Spleen (tissue), 13 donors: Measurements from ENCODE around the gene PSMB1. TPM values are rescaled to one million over a fixed set of nuclear protein-coding genes. Genes with fewer than 3 reads are reported as not detected.

Source experiments
- DNase-seq: peaks from one replicate; pipeline ENCODE4 v3.0.0-alpha.2; 2020
- H3K27ac ChIP-seq, 8 donors: fragments of 200-600 bp; sonication (generic) in 7 of 8; 1 replicate in 4 of 8; 2 replicates in 4 of 8; pipeline versions ENCODE4 v1.5.0 to v1.8.0; 2016 to 2021; ENCODE audit warnings: inconsistent platforms in 4 of 8, mild to moderate bottlenecking in 4 of 8, moderate library complexity in 1 of 8
- H3K27me3 ChIP-seq, 7 donors: fragments of 200-600 bp; sonication (generic) in 6 of 7; replicated peaks in 1 of 7; 1 replicate in 4 of 7; 2 replicates in 3 of 7; pipeline versions ENCODE4 v1.5.0 to v1.8.0; 2016 to 2021; ENCODE audit warnings: inconsistent platforms in 3 of 7, mild to moderate bottlenecking in 1 of 7
- H3K36me3 ChIP-seq, 6 donors: fragments of 200-600 bp; sonication (generic) in 5 of 6; 1 replicate in 4 of 6; 2 replicates in 2 of 6; pipeline versions ENCODE4 v1.5.0 to v1.8.0; 2016 to 2021; ENCODE audit warnings: inconsistent platforms in 2 of 6
- H3K4me1 ChIP-seq, 6 donors: fragments of 200-600 bp; sonication (generic) in 5 of 6; 1 replicate in 3 of 6; 2 replicates in 3 of 6; pipeline versions ENCODE4 v1.5.0 to v1.8.0; 2016 to 2021; ENCODE audit warnings: inconsistent platforms in 3 of 6
- H3K4me3 ChIP-seq, 8 donors: fragments of 200-600 bp; sonication (generic) in 7 of 8; 1 replicate in 4 of 8; 2 replicates in 4 of 8; pipeline versions ENCODE4 v1.5.0 to v1.8.0; 2016 to 2021; ENCODE audit warnings: inconsistent platforms in 4 of 8, mild to moderate bottlenecking in 4 of 8, moderate library complexity in 2 of 8
- H3K9me3 ChIP-seq, 8 donors: fragments of 200-600 bp; sonication (generic) in 7 of 8; 1 replicate in 4 of 8; 2 replicates in 4 of 8; pipeline versions ENCODE4 v1.5.0 to v1.8.0; 2016 to 2021; ENCODE audit warnings: inconsistent platforms in 4 of 8
- CTCF ChIP-seq, 11 experiments: fragments of 200-600 bp in 7 of 11; fragments of 450-650 bp in 4 of 11; sonication (generic) in 4 of 11; IDR thresholded peaks in 8 of 11; conservative IDR thresholded peaks in 3 of 11; 1 replicate in 7 of 11; 2 replicates in 4 of 11; pipeline versions ENCODE4 v1.4.0 to v1.8.0; 2016 to 2021; ENCODE audit warnings: antibody characterized with exemption in 11 of 11, inconsistent platforms in 4 of 11, mild to moderate bottlenecking in 1 of 11
- POLR2A ChIP-seq, 3 donors: fragments of 450-650 bp; IDR thresholded peaks; one replicate each; pipeline ENCODE4 v1.5.1; 2017; ENCODE audit warnings: antibody characterized with exemption in 3 of 3, mild to moderate bottlenecking in 1 of 3
- POLR2AphosphoS5 ChIP-seq, 3 donors: sonication (generic); formaldehyde crosslinking; IDR thresholded peaks; one replicate each; pipeline ENCODE4 v1.5.1; 2017; ENCODE audit warnings: antibody characterized with exemption in 3 of 3
- WGBS, 5 donors: extraction: QIAGEN DNeasy Blood & Tissue Kit in 3 of 5; methylation state at CpG; one replicate each; pipeline versions ENCODE4 v1.1.5 to v1.1.7; 2013 to 2018; 5-methylcytosine and 5-hydroxymethylcytosine counted together
- intact Hi-C: fragments of 100-400 bp; cut with DNase I; formaldehyde crosslinking; loops from one replicate; pipeline ENCODE4 v1.15.0; 2023; ENCODE audit warnings: low total_unique reads
- long read RNA-seq, 2 donors: transcript quantifications; one replicate each; lab custom pipeline, GENCODE V29; 2026
- polyA plus RNA-seq, 3 donors: library from polyadenylated mRNA; stranded (reverse); fragments of 200-250 nt; gene quantifications; one replicate each; pipeline ENCODE4 v1.2.1, GENCODE V29; 2013
- total RNA-seq, 7 donors: library from RNA; depleted of rRNA in 3 of 7; stranded (reverse); fragments of >200 nt in 3 of 7; fragmentation: NEBNext Ultra II Directional in 4 of 7; extraction: Animal tissue kit (Norgen Biotek cat#: 25700) in 4 of 7; gene quantifications; one replicate each; pipeline versions ENCODE4 v1.1.0 to v1.2.1, GENCODE V29; 2016 to 2021
- donor health status: healthy with polysubstance abuse.
- donor health status: DM: no; HTN: no; CAD: no; lungs with moderate emphysema.
- donor health status: DM: no; HTN: no; CAD: no.
- donor health status: Bipolar disorder and iron deficiency.
- donor health status: healthy.
- donor health status: DM: no; HTN: no; CAD: no.
- donor health status: DM: yes; HTN: yes; CAD: no.

Gene PSMB1
- 100 to 1,000 TPM in 6 of 7 donors, 10 to 100 TPM in 1; 98.8 to 162 (median 110) TPM for total RNA-seq
- polyA plus RNA-seq, result 100 to 1,000 TPM; 237 to 257 (median 239) TPM
- long read RNA-seq, donor 1, transcript PSMB1-202 (5 exons, 1,939 nt), result minor isoform, 23 of 155 reads
- long read RNA-seq, donor 1, transcript PSMB1-201 (6 exons, 928 nt), result major isoform, 104 of 155 reads
- long read RNA-seq, donor 1, partial matches to known transcripts, result 19 of 155 reads
- long read RNA-seq, donor 1, other reads (novel, unspliced or antisense), result 9 of 155 reads
- long read RNA-seq, donor 2, transcript PSMB1-201 (6 exons, 928 nt), result major isoform, 74 of 88 reads
- long read RNA-seq, donor 2, transcript PSMB1-202 (5 exons, 1,939 nt), result minor isoform, 8 of 88 reads
- long read RNA-seq, donor 2, partial matches to known transcripts, result 0 of 88 reads
- long read RNA-seq, donor 2, other reads (novel, unspliced or antisense), result 6 of 88 reads

- peak within 1 kb of the TSS; percentile 85 to 97 (median 94) for H3K4me3 ChIP-seq
- H3K4me1 ChIP-seq, result peaks cover 53 to 82% (median 74%) of the 10 kb centered on the region in 6 donors
Measured at GRCh38 chr6:170552765-170553533, at the start of gene PSMB1. Gene PSMB1 (minus strand): TSS chr6:170553307. CDS start chr6:170553242, 65 bp downstream.

DNA sequence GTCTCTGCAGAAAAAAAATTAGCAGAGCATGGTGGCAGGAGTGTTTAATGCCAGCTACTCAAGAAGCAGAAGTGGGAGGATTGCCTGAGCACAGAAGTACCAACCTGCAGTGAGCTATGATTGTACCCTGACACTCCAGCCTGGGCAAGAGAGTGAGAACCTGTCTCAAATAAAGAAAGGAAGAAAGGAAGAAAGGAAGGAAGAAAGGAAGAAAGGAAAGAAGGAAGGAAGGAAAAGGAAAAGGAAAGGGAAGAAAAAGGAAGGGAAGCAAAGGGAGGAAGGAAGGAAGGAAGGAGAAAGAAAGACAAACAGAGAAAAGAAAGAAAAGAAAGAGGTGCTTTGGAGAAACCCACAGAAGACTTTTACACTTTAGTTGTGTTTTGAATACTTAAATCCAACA, 44.2 kb upstream of the PSMB1 start:
- Histone ChIP-seq H3K36me3 (no peaks in the 10 kb centered on the region), H3K4me1 (no peaks in the 10 kb centered on the region)

More at GRCh38 chr6:170552765-170553533, at the start of gene PSMB1:
- Histone ChIP-seq H3K27ac (peak within 1 kb of the TSS; percentile 84 to 99 (median 96)), H3K27me3 (no peaks in the 10 kb centered on the region), H3K9me3 (no peaks in the 10 kb centered on the region), H3K36me3 (peaks cover 2 to 46% (median 24%) of the 10 kb centered on the region in 6 donors)
- TF ChIP-seq CTCF (IDR thresholded peaks at IDR 0.05 in 8 of 11, conservative IDR thresholded peaks at IDR 0.05 in 3 of 11) (peak in 1 of 11 experiments; percentile 26), POLR2AphosphoS5 (IDR thresholded peaks at IDR 0.05) (peak; percentile 96 to 98 (median 97)), POLR2A (IDR thresholded peaks at IDR 0.05) (peak; percentile 44 to 71 (median 58))
- intact Hi-C loops, result no loop called here
- peak; percentile 98 for DNase-seq
- WGBS, 5 donors, result 0 to 1% (median 0%) methylated on average over 25 to 41 of the region's 41 CpGs

DNA sequence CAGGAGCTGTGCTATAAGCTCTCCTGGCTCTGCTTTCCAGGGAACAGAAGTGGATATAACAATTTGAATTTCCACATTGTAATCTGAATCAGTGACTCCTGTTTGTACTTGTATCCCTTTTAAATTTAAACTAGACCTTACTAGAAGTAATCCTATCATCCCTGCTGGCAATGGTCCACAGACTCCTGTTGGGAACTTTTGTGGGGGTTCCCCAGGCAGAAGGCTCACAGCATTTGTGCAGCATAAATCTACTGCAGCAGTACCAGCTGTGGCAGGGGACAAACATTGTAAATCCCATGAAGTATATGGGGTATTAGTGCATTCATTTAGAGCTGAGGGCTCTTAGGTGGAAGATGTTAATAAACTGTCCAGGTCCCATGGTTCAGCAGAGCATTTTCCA, 43.3 kb upstream of the PSMB1 start:
- intact Hi-C loops, result no loop called here
- DNase-seq, result no peak
- no peak for TF ChIP-seq CTCF (IDR thresholded peaks at IDR 0.05 in 8 of 11, conservative IDR thresholded peaks at IDR 0.05 in 3 of 11)
- no peak for TF ChIP-seq POLR2AphosphoS5 (IDR thresholded peaks at IDR 0.05)
- TF ChIP-seq POLR2A (IDR thresholded peaks at IDR 0.05), result no peak
- no peaks in the 10 kb centered on the region for H3K36me3 ChIP-seq
- H3K27ac ChIP-seq, result no peak overlapping the region
- no peaks in the 10 kb centered on the region for H3K4me1 ChIP-seq
- H3K4me3 ChIP-seq, result no peak overlapping the region
- peaks cover 0 to 20% (median 0%) of the 10 kb centered on the region in 7 donors for H3K27me3 ChIP-seq
- H3K9me3 ChIP-seq, result peaks cover 0 to 28% (median 26%) of the 10 kb centered on the region in 8 donors

More for the DNA sequence above, 44.2 kb upstream of the PSMB1 start:
- DNase-seq, result no peak
- TF ChIP-seq CTCF (IDR thresholded peaks at IDR 0.05 in 8 of 11, conservative IDR thresholded peaks at IDR 0.05 in 3 of 11) (no peak), POLR2AphosphoS5 (IDR thresholded peaks at IDR 0.05) (no peak), POLR2A (IDR thresholded peaks at IDR 0.05) (no peak)
- Histone ChIP-seq H3K4me3 (no peak overlapping the region), H3K27me3 (peaks cover 0 to 20% (median 0%) of the 10 kb centered on the region in 7 donors), H3K9me3 (peaks cover 0 to 19% (median 17%) of the 10 kb centered on the region in 8 donors), H3K27ac (no peak overlapping the region)
- intact Hi-C loops, result no loop called here
